Measurements from ENCODE around the gene APBA2.

APBA2 gene

DNA sequence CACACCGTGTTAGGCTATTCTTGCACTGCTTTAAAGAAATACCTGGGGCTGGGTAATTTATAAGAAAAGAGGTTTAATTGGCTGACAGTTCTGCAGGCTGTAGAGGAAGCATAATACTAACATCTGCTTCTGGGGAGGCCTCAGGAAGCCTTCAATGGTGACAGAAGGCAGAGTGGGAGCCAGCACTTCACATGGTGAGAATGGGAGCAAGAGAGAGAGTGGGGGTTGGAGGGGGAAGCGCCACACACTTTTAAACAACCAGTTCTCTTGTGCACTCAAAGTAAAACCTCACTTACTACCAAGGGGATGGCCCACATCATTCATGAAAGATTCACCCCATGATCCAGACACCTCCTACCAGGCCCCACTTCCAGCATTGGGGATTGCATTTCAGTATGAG, 181.1 kb downstream of the APBA2 start:
- DNase-seq: no peak

GRCh38 chr15:29067949-29068348, 182.2 kb downstream of the APBA2 start:
- no peak for DNase-seq

DNA sequence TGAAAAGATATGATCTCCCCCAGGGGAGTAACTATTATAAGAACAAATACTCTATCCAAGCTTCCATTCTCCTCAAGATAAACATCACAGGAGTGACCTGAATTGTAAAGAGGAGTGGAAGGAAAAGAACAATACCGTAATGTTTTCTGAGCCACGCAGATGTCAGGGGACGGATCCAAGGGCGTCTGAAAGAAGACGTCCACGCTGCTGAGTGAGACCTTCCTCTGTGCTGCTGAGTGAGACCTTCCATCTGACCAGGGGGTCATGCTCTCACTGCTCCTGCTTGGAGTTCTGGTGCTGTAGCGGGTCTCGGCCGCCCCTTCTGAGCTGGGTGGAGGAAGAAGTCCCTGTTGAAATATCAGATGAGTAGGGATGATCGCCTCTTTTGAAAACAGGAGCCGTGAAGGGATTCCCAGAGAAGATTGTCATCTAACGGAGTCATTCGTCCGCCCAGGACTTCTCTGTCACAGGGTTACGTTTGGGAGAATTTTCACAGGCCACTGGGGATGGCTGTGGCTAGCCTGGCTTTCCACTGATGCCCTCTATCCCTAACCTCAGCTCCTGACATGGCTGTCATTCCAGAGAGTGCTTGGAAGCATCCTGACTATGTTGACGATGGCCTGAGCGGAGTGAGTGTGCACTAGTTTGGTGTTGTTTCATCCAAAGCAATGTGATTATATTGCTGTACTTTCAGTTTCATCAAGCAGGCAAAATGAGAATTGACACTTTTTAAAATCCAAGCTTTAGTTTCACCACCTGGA, 184.9 kb downstream of the APBA2 start:
- DNase-seq: no peak

DNA sequence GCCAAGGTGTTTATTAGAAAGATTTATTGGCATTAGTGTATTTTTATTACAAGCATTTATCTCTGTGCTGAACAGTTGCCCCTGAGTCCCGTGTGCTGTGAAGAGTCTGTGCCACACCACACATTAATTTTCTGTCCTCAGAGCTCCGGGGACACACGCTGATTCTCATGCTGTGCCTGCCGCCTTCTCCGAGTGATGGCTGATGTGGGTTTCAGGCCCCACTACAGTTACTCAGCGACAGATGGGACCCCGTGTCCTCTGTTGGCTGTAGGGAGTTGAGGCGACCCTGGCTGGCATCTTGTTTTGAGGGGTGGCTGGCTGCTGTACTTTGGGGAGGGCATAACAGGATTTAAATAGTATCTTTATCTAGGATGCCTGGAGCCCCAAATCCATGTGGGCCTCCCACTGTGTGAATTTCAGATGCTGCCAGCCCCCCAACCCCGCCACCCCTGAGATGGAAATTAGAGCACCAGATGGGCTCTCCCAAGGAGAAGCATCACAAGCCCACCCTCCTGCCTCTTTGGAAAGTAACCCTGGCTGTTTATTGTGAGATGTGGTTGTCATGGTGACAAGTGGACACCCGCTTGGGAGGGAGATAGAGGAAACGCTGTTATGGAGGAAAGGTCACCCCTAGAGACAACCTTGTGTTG, 185.6 kb downstream of the APBA2 start:
- no peak for DNase-seq

GRCh38 chr15:29071882-29072273, 186.1 kb downstream of the APBA2 start:
- DNase-seq: no peak

DNA sequence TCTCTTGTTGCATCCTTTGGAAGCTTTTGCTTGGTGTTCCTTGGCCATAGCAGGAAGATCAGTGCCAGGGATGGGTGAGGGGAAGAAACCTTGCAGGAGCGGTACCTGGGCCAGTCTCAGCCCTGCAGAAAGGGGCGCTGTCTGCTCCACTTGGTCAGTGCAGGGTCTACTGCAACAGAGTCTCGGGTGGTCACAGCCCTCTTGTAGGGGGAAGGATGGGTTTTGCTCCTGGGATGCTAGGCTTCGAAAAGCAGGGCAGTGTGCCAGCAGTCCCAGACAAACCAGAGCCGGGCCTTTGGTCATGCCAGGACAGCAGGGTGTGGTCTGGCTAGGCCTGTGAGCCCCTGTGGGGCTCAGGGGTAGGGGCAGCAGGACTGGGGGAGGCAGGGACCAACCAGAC, 186.7 kb downstream of the APBA2 start:
- no peak for DNase-seq

- DNase-seq: no peak
Measured at GRCh38 chr15:29074045-29074444, 188.3 kb downstream of the APBA2 start.

DNA sequence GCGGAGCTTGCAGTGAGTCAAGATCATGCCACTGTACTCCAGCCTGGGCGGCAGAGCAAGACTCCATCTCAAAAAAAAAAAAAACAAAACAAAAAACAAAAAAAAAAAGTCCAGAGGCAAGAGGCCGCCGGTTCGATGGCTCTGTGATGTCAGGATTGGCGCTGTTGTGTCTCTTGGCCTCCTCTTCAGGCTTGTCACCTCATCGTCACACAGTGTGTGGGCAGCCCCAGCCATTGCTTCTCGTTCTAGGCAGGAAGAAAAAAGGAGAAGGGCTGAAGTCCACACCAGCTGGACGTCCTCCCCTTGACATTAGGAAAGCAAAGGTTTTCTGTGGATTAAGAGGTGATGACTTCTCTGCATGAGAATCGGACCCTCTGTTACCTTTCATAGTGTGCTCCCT, 192.8 kb downstream of the APBA2 start:
- DNase-seq: no peak

- no peak for DNase-seq
Measured at GRCh38 chr15:29079479-29079878, 193.7 kb downstream of the APBA2 start.

GRCh38 chr15:29081781-29082180, 196.0 kb downstream of the APBA2 start:
- DNase-seq: no peak

GRCh38 chr15:29083161-29083560, 197.4 kb downstream of the APBA2 start:
- no peak for DNase-seq

DNA sequence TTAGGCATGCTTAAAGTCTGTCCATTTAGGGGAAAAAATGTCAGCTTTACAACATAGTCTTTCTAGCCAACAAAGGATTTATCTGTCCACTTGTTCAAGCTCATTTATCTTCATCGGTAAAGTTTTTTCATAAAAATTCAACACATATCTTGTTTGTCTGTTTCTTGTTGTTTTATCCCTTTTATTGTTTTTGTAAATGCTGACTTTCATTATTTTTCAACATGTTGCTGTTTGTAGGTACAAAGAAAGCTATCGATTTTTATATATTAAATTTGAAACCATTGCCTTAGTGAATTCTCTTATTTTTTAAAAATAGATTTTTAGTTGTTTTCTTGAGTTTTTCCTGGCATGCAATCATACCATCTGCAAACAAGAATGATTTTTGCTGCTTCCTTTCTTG, 198.1 kb downstream of the APBA2 start:
- DNase-seq: no peak

DNA sequence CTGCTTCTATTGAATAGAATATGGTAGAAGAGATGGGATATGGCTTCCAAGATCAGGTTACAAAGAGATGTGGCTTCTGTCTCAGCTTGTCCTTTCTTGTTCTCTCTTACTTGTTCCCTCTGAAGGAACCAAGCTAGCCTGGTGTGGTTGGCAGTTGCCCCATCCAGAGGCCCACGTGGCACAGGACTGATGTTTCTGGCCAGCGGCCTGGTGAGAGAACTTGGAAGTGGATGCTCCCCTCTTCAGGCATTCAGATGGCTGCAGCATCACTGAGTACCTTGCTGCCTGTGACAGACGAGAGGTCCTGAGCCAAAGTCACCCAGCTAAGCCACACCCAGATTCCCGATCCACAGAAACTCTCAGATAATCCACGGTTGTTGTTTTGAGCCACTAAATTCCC, 200.2 kb downstream of the APBA2 start:
- DNase-seq: no peak

GRCh38 chr15:29086891-29087290, 201.1 kb downstream of the APBA2 start:
- DNase-seq: no peak

- no peak for DNase-seq
Measured at GRCh38 chr15:29087521-29088285, 201.9 kb downstream of the APBA2 start.

GRCh38 chr15:29088666-29089065, 202.9 kb downstream of the APBA2 start:
- no peak for DNase-seq

GRCh38 chr15:29089731-29090616, 204.2 kb downstream of the APBA2 start:
- no peak for DNase-seq

- DNase-seq: no peak
Measured at GRCh38 chr15:29090617-29091466, 205.1 kb downstream of the APBA2 start.

GRCh38 chr15:29091666-29092065, 205.9 kb downstream of the APBA2 start:
- DNase-seq: no peak

DNA sequence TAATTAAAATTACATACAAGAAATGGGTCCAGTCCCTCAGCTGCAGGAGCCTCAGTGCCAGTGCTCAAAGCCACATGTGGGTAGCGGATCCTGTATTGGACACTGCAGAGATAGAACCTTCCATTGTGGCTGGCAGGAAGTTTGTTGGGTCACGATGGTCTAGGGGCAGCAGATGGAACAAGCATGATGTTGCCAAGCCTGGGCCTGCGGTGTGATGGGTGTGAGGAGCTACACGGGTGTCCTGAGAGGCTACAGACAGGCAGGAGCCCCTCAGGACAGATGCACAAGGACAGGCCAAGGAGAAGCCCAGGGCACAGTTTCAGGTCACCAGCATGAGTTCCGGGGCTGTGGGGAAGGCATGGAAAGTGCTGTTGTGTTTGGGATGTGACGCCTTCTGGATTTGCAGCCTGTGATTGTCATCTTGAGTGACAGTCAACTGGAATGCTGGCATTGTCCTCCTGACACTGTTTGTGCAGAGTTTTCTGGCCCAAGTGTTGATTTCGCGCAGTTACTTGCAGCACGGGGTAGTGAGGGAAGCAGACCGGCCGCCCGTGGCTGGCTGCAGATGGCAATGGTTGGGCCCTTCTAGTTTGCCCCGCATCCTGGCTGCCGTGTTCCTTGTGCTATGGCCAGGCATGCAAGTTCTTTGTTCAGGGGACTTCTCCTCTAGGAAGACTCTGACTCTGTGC, 206.7 kb downstream of the APBA2 start:
- DNase-seq: no peak

DNA sequence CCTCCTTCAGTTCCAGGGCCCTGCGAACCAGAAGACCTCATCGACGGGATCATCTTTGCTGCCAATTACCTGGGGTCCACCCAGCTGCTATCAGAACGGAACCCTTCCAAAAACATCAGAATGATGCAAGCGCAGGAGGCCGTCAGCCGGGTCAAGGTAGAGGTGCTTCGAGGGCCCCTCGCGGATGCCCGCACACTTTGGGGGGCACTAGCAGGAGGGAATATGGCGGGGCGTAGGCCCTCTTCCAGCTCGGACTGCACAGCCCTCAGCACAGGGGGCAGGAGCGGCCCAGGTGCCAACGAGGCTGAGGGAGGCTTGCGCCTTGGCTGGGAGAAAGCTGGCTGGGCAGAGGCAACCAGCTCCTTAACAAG, 207.3 kb downstream of the APBA2 start:
- DNase-seq: no peak

Measured in activated gamma-delta T cell (primary cell).